ENCODE results near the gene PLCH2.

Gene PLCH2

GRCh38 chr1:2526824-2527555 lies 50.9 kb downstream of the PLCH2 start:
- Histone ChIP-seq H3K9me3 (ENCODE audit: control insufficient read depth, insufficient read depth, low read length) (no peaks in the 10 kb centered on the region), H3K27me3 (ENCODE audit: control insufficient read depth, low read length) (peaks cover 49% of the 10 kb centered on the region), H3K4me3 (ENCODE audit: low read length) (peak overlapping the region; percentile 70), H3K9me2 (replicated peaks; ENCODE audit: control insufficient read depth, low read length) (no peaks in the 10 kb centered on the region), H4K20me1 (ENCODE audit: control insufficient read depth, insufficient read depth, low read depth, low read length) (peaks cover 24% of the 10 kb centered on the region), H3K36me3 (ENCODE audit: control insufficient read depth, low read length) (peaks cover 11% of the 10 kb centered on the region), H3K4me1 (ENCODE audit: control insufficient read depth, low read length) (peaks cover 23% of the 10 kb centered on the region), H3K79me2 (ENCODE audit: control insufficient read depth, low read length) (peaks cover 41% of the 10 kb centered on the region), H3F3A (ENCODE audit: control insufficient read depth, insufficient read depth) (no peaks in the 10 kb centered on the region), H3K4me2 (ENCODE audit: low read length) (peak overlapping the region; percentile 65), H3K27ac (ENCODE audit: low read depth, low read length) (no peak overlapping the region)
- TF ChIP-seq, protein P1, sequence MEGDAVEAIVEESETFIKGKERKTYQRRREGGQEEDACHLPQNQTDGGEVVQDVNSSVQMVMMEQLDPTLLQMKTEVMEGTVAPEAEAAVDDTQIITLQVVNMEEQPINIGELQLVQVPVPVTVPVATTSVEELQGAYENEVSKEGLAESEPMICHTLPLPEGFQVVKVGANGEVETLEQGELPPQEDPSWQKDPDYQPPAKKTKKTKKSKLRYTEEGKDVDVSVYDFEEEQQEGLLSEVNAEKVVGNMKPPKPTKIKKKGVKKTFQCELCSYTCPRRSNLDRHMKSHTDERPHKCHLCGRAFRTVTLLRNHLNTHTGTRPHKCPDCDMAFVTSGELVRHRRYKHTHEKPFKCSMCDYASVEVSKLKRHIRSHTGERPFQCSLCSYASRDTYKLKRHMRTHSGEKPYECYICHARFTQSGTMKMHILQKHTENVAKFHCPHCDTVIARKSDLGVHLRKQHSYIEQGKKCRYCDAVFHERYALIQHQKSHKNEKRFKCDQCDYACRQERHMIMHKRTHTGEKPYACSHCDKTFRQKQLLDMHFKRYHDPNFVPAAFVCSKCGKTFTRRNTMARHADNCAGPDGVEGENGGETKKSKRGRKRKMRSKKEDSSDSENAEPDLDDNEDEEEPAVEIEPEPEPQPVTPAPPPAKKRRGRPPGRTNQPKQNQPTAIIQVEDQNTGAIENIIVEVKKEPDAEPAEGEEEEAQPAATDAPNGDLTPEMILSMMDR (IDR thresholded peaks at IDR 0.05; ENCODE audit: low read depth, low read length, poor library complexity, severe bottlenecking), result no peak
- no peak for TF ChIP-seq EZH2phosphoT487 (IDR thresholded peaks at IDR 0.05; ENCODE audit: borderline replicate concordance, low read length)

DNA sequence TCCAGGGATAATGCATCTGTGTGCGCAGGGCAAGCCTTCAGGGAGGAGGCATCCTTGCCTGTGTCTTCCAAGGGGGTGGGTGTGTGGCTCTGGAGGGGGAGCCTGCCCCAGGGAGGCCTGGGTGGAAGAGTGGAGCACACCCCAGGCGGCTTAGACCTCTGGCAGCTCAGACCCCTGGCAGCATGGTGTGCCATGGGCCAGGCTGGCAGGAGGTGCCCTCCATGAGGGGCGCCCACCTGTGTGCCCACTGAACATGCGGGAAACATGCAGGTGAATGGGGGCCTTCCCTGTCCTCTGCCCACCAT lies 51.4 kb downstream of the PLCH2 start:
- Histone ChIP-seq H3K79me2 (ENCODE audit: control insufficient read depth, low read length) (peaks cover 35% of the 10 kb centered on the region), H3K9me3 (ENCODE audit: control insufficient read depth, insufficient read depth, low read length) (no peaks in the 10 kb centered on the region), H3K9me2 (replicated peaks; ENCODE audit: control insufficient read depth, low read length) (no peaks in the 10 kb centered on the region), H3K4me1 (ENCODE audit: control insufficient read depth, low read length) (peaks cover 23% of the 10 kb centered on the region), H3K4me3 (ENCODE audit: low read length) (no peak overlapping the region), H3K27me3 (ENCODE audit: control insufficient read depth, low read length) (peaks cover 49% of the 10 kb centered on the region), H3K4me2 (ENCODE audit: low read length) (no peak overlapping the region), H3K27ac (ENCODE audit: low read depth, low read length) (no peak overlapping the region), H4K20me1 (ENCODE audit: control insufficient read depth, insufficient read depth, low read depth, low read length) (peaks cover 22% of the 10 kb centered on the region), H3F3A (ENCODE audit: control insufficient read depth, insufficient read depth) (no peaks in the 10 kb centered on the region), H3K36me3 (ENCODE audit: control insufficient read depth, low read length) (peaks cover 7% of the 10 kb centered on the region)
- TF ChIP-seq, protein P1 (IDR thresholded peaks at IDR 0.05; ENCODE audit: low read depth, low read length, poor library complexity, severe bottlenecking), result no peak
- no peak for TF ChIP-seq EZH2phosphoT487 (IDR thresholded peaks at IDR 0.05; ENCODE audit: borderline replicate concordance, low read length)

GRCh38 chr1:2528016-2528415 lies 51.9 kb downstream of the PLCH2 start:
- no peaks in the 10 kb centered on the region for H3F3A ChIP-seq (ENCODE audit: control insufficient read depth, insufficient read depth)
- H3K9me3 ChIP-seq (ENCODE audit: control insufficient read depth, insufficient read depth, low read length), result no peaks in the 10 kb centered on the region
- H3K27ac ChIP-seq (ENCODE audit: low read depth, low read length), result no peak overlapping the region
- H3K4me2 ChIP-seq (ENCODE audit: low read length), result no peak overlapping the region
- H3K4me1 ChIP-seq (ENCODE audit: control insufficient read depth, low read length), result peaks cover 23% of the 10 kb centered on the region
- peaks cover 19% of the 10 kb centered on the region for H4K20me1 ChIP-seq (ENCODE audit: control insufficient read depth, insufficient read depth, low read depth, low read length)
- peaks cover 3% of the 10 kb centered on the region; the same call in 1 of the 2 replicates for H3K36me3 ChIP-seq (ENCODE audit: control insufficient read depth, low read length)
- H3K79me2 ChIP-seq (ENCODE audit: control insufficient read depth, low read length), result peaks cover 30% of the 10 kb centered on the region
- TF ChIP-seq, protein P1 (IDR thresholded peaks at IDR 0.05; ENCODE audit: low read depth, low read length, poor library complexity, severe bottlenecking), result no peak
- TF ChIP-seq EZH2phosphoT487 (IDR thresholded peaks at IDR 0.05; ENCODE audit: borderline replicate concordance, low read length), result no peak
- H3K9me2 ChIP-seq (replicated peaks; ENCODE audit: control insufficient read depth, low read length), result no peaks in the 10 kb centered on the region
- no peak overlapping the region for H3K4me3 ChIP-seq (ENCODE audit: low read length)
- H3K27me3 ChIP-seq (ENCODE audit: control insufficient read depth, low read length), result peaks cover 49% of the 10 kb centered on the region

All from DOHH2 (cell line).